ENCODE data around the gene TSPAN32. TPM values are rescaled to one million over a fixed set of nuclear protein-coding genes. Genes with fewer than 3 reads are reported as not detected.
"Not testable (repeated sequence)": the region's sequence is repeated elsewhere in the genome, so short reads cannot be mapped to it uniquely, and the experiment has no call there.

TSPAN32 gene
- polyA plus RNA-seq, 1 experiment, result 0.42 TPM

- DNase-seq (ENCODE audit: low read depth); POLR2A ChIA-PET; H3K36me3 ChIP-seq (ENCODE audit: control insufficient read depth, insufficient read depth, low read length); H3K27me3 ChIP-seq (ENCODE audit: control insufficient read depth, insufficient read depth, low read length); CTCF ChIA-PET; H3K4me3 ChIP-seq (ENCODE audit: low read depth, low read length): not testable (repeated sequence)
Measured at GRCh38 chr11:2338760-2339159, 36.9 kb downstream of the TSPAN32 start.

DNA sequence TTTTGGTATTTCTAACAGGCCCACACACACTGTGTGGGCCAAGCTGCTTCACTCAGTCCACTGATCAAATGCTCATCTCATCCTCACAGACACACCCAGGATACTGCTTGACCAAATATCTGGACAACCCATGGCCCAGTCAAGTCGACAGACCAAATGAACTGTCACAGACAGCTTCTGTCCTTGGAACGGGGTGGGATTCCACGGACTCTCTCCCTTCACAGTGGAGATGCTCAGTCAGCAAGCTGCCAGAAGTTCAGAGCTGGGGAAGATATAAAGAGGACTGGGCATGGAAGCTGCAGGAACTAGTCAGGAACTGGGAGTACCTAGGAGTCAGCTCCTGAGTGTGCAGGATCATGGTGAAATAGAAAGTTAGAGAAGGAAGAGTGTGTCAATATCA is 40.7 kb downstream of the TSPAN32 start:
- POLR2A ChIA-PET, result no interaction called here
- peaks cover 3% of the 10 kb centered on the region; the same call in 1 of the 2 replicates for H3K27me3 ChIP-seq (ENCODE audit: control insufficient read depth, insufficient read depth, low read length)
- no peak for TF ChIP-seq CTCF (IDR thresholded peaks at IDR 0.05; ENCODE audit: insufficient read depth, low read depth, low read length)
- H3K36me3 ChIP-seq (ENCODE audit: control insufficient read depth, insufficient read depth, low read length), result no peaks in the 10 kb centered on the region
- no peak overlapping the region for H3K4me3 ChIP-seq (ENCODE audit: low read depth, low read length)
- DNase-seq (ENCODE audit: low read depth), result no peak
- CTCF ChIA-PET, result interaction anchor here (0.9 to 1.2 kb wide), 2 partner anchors 9 to 78 kb away, joined by 3 read pairs; no protein-coding TSS in a partner anchor

DNA sequence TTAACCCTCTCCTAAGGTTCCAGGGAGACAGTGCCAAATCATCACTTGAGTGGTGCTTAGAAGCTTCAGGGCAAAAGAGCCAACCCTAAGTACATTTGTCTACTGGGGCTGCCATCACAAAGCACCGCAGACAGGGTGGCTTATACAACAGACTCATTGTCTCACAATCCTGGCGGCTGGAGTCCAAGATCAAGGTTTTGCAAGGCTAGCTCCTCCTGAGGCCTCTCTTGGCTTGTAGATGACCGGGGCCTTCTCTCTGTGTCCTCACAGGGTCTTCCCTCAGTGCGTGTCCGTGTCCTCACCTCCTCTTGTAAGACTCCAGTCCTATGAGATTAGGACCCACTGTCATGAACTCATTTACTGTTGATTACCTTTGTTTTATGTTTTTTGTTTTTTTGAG is 41.2 kb downstream of the TSPAN32 start:
- DNase-seq (ENCODE audit: low read depth), result no peak
- H3K4me3 ChIP-seq (ENCODE audit: low read depth, low read length), result no peak overlapping the region
- no peak for TF ChIP-seq CTCF (IDR thresholded peaks at IDR 0.05; ENCODE audit: insufficient read depth, low read depth, low read length)
- CTCF ChIA-PET, result interaction anchor here (1.2 kb wide), 1 partner anchor 77 kb away, joined by 3 read pairs; no protein-coding TSS in a partner anchor
- no peaks in the 10 kb centered on the region for H3K36me3 ChIP-seq (ENCODE audit: control insufficient read depth, insufficient read depth, low read length)
- peaks cover 3% of the 10 kb centered on the region; the same call in 1 of the 2 replicates for H3K27me3 ChIP-seq (ENCODE audit: control insufficient read depth, insufficient read depth, low read length)
- POLR2A ChIA-PET, result no interaction called here

- H3K4me3 ChIP-seq (ENCODE audit: low read depth, low read length), result no peak overlapping the region
- POLR2A ChIA-PET, result no interaction called here
- CTCF ChIA-PET, result no interaction called here
- TF ChIP-seq CTCF (IDR thresholded peaks at IDR 0.05; ENCODE audit: insufficient read depth, low read depth, low read length), result no peak
- no peak for DNase-seq (ENCODE audit: low read depth)
- peaks cover 3% of the 10 kb centered on the region; the same call in 1 of the 2 replicates for H3K27me3 ChIP-seq (ENCODE audit: control insufficient read depth, insufficient read depth, low read length)
- no peaks in the 10 kb centered on the region for H3K36me3 ChIP-seq (ENCODE audit: control insufficient read depth, insufficient read depth, low read length)
Measured at GRCh38 chr11:2343502-2343901, 41.7 kb downstream of the TSPAN32 start.

DNA sequence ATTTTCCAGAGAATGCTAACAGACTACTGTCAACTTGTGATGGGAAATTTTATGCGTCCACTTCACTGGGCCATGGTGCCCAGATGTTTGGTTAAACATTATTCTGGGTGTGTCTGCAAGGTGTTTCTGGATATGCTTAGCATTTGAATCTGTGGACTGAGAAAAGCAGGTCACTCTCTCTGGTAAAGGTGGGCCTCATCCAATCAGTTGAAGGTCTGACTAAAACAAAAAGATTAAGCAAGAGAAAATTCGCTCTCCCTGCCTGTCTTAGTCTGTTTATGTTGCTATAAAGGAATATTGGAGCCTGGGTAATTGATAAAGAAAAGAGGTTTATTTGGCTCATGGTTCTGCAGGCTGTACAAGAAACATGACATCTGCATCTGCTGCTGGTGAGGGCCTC is 43.2 kb downstream of the TSPAN32 start:
- POLR2A ChIA-PET, result no interaction called here
- Histone ChIP-seq H3K4me3 (ENCODE audit: low read depth, low read length) (no peak overlapping the region), H3K27me3 (ENCODE audit: control insufficient read depth, insufficient read depth, low read length) (peaks cover 3% of the 10 kb centered on the region; the same call in 1 of the 2 replicates), H3K36me3 (ENCODE audit: control insufficient read depth, insufficient read depth, low read length) (no peaks in the 10 kb centered on the region)
- DNase-seq (ENCODE audit: low read depth), result no peak
- CTCF ChIA-PET, result no interaction called here
- no peak for TF ChIP-seq CTCF (IDR thresholded peaks at IDR 0.05; ENCODE audit: insufficient read depth, low read depth, low read length)

DNA sequence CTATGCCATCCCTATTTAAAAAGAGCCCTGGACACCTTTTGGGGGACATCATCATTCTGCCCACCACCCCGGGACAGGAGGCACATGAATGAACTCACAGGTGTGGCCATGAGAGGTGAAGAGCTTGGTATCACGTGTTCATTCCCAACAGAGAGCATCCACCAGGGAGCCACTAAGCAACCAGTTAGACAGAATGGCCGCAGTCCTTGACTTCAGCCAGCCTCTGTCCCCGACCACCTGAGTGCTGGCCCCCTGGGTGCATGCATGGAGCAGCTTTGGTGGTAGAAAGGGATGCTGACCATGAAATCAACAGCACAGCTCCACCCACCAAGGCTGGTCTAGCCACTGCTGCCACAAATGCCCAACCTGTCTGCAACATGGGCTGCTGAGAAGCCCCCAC is 44.2 kb downstream of the TSPAN32 start:
- TF ChIP-seq CTCF (IDR thresholded peaks at IDR 0.05; ENCODE audit: insufficient read depth, low read depth, low read length), result no peak
- ChIA-PET POLR2A (interaction anchor here (0.5 kb wide), 1 partner anchor 354 kb away, joined by 7 read pairs; the partner anchor contains the start of gene KCNQ1OT1), CTCF (interaction anchor here (0.7 kb wide), 1 partner anchor 22 kb away, joined by 3 read pairs; no protein-coding TSS in a partner anchor)
- Histone ChIP-seq H3K4me3 (ENCODE audit: low read depth, low read length) (no peak overlapping the region), H3K36me3 (ENCODE audit: control insufficient read depth, insufficient read depth, low read length) (no peaks in the 10 kb centered on the region), H3K27me3 (ENCODE audit: control insufficient read depth, insufficient read depth, low read length) (peaks cover 2% of the 10 kb centered on the region; the same call in 1 of the 2 replicates)
- no peak for DNase-seq (ENCODE audit: low read depth)

Measured in BJ (cell line).